Measurements from ENCODE around the gene MRM2.

- TF ChIP-seq CTCF (IDR thresholded peaks at IDR 0.05): no peak
- no peak for TF ChIP-seq CBFB (CRISPR knock-in tag; IDR thresholded peaks at IDR 0.05; ENCODE audit: low read depth)
- no peak for TF ChIP-seq JUN (CRISPR knock-in tag; IDR thresholded peaks at IDR 0.05)
- TF ChIP-seq NR3C1 (CRISPR knock-in tag; conservative IDR thresholded peaks at IDR 0.05; ENCODE audit: low read depth): no peak
- TF ChIP-seq ZBTB21 (CRISPR knock-in tag; IDR thresholded peaks at IDR 0.05; ENCODE audit: borderline replicate concordance): no peak
- TF ChIP-seq ZSCAN18 (CRISPR knock-in tag; IDR thresholded peaks at IDR 0.05): no peak
- TF ChIP-seq FOXP1 (CRISPR knock-in tag; IDR thresholded peaks at IDR 0.05; ENCODE audit: borderline replicate concordance): no peak
- no peak for TF ChIP-seq FOXK1 (CRISPR knock-in tag; IDR thresholded peaks at IDR 0.05)
- TF ChIP-seq NFYB (CRISPR knock-in tag; conservative IDR thresholded peaks at IDR 0.05; ENCODE audit: low read depth): no peak
- no peak for TF ChIP-seq HMGXB4 (CRISPR knock-in tag; IDR thresholded peaks at IDR 0.05)
- TF ChIP-seq ZNF416 (CRISPR knock-in tag; IDR thresholded peaks at IDR 0.05): no peak
- TF ChIP-seq SMAD3 (CRISPR knock-in tag; IDR thresholded peaks at IDR 0.05; ENCODE audit: borderline replicate concordance): no peak
- TF ChIP-seq JAZF1 (CRISPR knock-in tag; IDR thresholded peaks at IDR 0.05): no peak
These were observed 17.1 kb downstream of the MRM2 start for GRCh38 chr7:2224934-2225333.

Measured in WTC11 (cell line).